ENCODE data around the gene EIF2AK3.

The EIF2AK3 gene

DNA sequence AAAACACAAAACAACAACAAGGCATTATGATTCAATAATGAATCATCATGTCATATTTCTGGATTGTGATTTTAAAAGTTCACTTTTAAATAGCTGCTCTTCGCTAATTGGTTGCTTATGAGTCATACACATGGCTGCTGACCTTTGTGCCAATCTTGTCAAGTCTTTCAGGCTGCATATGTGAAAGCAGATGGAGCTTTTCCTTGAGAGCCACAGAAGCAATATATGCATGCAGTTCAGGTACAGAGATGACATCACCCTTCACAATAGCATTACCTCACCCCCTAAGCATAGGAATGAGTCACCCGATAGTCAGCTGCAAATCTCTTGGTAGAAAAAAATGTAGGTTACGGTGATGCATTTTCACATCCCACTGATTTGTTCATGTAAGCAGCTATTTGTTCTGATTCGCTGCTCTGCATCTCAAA is 27.2 kb downstream of the EIF2AK3 start (continued):
- TF ChIP-seq ZEB2 (tag by site-specific recombination; IDR thresholded peaks at IDR 0.05), result peak; percentile 96
- TF ChIP-seq, protein P1, sequence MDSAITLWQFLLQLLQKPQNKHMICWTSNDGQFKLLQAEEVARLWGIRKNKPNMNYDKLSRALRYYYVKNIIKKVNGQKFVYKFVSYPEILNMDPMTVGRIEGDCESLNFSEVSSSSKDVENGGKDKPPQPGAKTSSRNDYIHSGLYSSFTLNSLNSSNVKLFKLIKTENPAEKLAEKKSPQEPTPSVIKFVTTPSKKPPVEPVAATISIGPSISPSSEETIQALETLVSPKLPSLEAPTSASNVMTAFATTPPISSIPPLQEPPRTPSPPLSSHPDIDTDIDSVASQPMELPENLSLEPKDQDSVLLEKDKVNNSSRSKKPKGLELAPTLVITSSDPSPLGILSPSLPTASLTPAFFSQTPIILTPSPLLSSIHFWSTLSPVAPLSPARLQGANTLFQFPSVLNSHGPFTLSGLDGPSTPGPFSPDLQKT (IDR thresholded peaks at IDR 0.05; ENCODE audit: borderline replicate concordance, low read depth, low read length), result no peak
- TF ChIP-seq ZNF626 (tag by site-specific recombination; IDR thresholded peaks at IDR 0.05), result no peak
- no peak for TF ChIP-seq ZNF830 (tag by site-specific recombination; IDR thresholded peaks at IDR 0.05; ENCODE audit: low read depth)
- TF ChIP-seq ZNF302 (tag by site-specific recombination; IDR thresholded peaks at IDR 0.05; ENCODE audit: low read depth), result no peak
- TF ChIP-seq, protein P2, sequence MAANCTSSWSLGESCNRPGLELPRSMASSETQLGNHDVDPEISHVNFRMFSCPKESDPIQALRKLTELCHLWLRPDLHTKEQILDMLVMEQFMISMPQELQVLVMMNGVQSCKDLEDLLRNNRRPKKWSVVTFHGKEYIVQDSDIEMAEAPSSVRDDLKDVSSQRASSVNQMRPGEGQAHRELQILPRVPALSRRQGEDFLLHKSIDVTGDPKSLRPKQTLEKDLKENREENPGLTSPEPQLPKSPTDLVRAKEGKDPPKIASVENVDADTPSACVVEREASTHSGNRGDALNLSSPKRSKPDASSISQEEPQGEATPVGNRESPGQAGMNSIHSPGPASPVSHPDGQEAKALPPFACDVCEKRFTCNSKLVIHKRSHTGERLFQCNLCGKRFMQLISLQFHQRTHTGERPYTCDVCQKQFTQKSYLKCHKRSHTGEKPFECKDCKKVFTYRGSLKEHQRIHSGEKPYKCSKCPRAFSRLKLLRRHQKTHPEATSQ (tag by site-specific recombination; IDR thresholded peaks at IDR 0.05), result no peak
- TF ChIP-seq SP7 (tag by site-specific recombination; IDR thresholded peaks at IDR 0.05), result peak; percentile 90
- no peak; the same call in 1 of the 2 replicates for TF ChIP-seq GLIS1 (tag by site-specific recombination; IDR thresholded peaks at IDR 0.05)
- TF ChIP-seq ZNF354C (tag by site-specific recombination; IDR thresholded peaks at IDR 0.05; ENCODE audit: borderline replicate concordance, low read depth), result no peak
- no peak for TF ChIP-seq BCL11A (tag by site-specific recombination; IDR thresholded peaks at IDR 0.05; ENCODE audit: low read depth)
- no peak for TF ChIP-seq ZNF621 (tag by site-specific recombination; IDR thresholded peaks at IDR 0.05)
- no peak for TF ChIP-seq ZNF837 (tag by site-specific recombination; IDR thresholded peaks at IDR 0.05)
- no peak for TF ChIP-seq ZNF19 (tag by site-specific recombination; IDR thresholded peaks at IDR 0.05; ENCODE audit: low read depth)
- TF ChIP-seq ZNF571 (tag by site-specific recombination; IDR thresholded peaks at IDR 0.05), result no peak
- no peak for TF ChIP-seq ZNF423 (tag by site-specific recombination; IDR thresholded peaks at IDR 0.05)
- TF ChIP-seq TRIM28 (IDR thresholded peaks at IDR 0.05; ENCODE audit: borderline replicate concordance, low read length), result peak; percentile 69; the same call in 1 of the 2 replicates
- peak; percentile 90 for TF ChIP-seq ZBTB21 (tag by site-specific recombination; IDR thresholded peaks at IDR 0.05)
- TF ChIP-seq, protein P3, sequence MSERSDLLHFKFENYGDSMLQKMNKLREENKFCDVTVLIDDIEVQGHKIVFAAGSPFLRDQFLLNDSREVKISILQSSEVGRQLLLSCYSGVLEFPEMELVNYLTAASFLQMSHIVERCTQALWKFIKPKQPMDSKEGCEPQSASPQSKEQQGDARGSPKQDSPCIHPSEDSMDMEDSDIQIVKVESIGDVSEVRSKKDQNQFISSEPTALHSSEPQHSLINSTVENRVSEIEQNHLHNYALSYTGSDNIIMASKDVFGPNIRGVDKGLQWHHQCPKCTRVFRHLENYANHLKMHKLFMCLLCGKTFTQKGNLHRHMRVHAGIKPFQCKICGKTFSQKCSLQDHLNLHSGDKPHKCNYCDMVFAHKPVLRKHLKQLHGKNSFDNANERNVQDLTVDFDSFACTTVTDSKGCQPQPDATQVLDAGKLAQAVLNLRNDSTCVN (tag by site-specific recombination; optimal IDR thresholded peaks at IDR 0.05), result no peak
- no peak for TF ChIP-seq WT1 (tag by site-specific recombination; IDR thresholded peaks at IDR 0.05)
- TF ChIP-seq, protein P4, sequence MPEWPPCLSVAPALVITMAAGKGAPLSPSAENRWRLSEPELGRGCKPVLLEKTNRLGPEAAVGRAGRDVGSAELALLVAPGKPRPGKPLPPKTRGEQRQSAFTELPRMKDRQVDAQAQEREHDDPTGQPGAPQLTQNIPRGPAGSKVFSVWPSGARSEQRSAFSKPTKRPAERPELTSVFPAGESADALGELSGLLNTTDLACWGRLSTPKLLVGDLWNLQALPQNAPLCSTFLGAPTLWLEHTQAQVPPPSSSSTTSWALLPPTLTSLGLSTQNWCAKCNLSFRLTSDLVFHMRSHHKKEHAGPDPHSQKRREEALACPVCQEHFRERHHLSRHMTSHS (tag by site-specific recombination; IDR thresholded peaks at IDR 0.05), result no peak
- TF ChIP-seq, protein P5, sequence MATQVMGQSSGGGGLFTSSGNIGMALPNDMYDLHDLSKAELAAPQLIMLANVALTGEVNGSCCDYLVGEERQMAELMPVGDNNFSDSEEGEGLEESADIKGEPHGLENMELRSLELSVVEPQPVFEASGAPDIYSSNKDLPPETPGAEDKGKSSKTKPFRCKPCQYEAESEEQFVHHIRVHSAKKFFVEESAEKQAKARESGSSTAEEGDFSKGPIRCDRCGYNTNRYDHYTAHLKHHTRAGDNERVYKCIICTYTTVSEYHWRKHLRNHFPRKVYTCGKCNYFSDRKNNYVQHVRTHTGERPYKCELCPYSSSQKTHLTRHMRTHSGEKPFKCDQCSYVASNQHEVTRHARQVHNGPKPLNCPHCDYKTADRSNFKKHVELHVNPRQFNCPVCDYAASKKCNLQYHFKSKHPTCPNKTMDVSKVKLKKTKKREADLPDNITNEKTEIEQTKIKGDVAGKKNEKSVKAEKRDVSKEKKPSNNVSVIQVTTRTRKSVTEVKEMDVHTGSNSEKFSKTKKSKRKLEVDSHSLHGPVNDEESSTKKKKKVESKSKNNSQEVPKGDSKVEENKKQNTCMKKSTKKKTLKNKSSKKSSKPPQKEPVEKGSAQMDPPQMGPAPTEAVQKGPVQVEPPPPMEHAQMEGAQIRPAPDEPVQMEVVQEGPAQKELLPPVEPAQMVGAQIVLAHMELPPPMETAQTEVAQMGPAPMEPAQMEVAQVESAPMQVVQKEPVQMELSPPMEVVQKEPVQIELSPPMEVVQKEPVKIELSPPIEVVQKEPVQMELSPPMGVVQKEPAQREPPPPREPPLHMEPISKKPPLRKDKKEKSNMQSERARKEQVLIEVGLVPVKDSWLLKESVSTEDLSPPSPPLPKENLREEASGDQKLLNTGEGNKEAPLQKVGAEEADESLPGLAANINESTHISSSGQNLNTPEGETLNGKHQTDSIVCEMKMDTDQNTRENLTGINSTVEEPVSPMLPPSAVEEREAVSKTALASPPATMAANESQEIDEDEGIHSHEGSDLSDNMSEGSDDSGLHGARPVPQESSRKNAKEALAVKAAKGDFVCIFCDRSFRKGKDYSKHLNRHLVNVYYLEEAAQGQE (tag by site-specific recombination; IDR thresholded peaks at IDR 0.05), result 0 out of 2 replicates have a peak, but pooled peaks have one; percentile 18
- no peak for TF ChIP-seq ZNF146 (tag by site-specific recombination; IDR thresholded peaks at IDR 0.05)
- TF ChIP-seq, protein P6, sequence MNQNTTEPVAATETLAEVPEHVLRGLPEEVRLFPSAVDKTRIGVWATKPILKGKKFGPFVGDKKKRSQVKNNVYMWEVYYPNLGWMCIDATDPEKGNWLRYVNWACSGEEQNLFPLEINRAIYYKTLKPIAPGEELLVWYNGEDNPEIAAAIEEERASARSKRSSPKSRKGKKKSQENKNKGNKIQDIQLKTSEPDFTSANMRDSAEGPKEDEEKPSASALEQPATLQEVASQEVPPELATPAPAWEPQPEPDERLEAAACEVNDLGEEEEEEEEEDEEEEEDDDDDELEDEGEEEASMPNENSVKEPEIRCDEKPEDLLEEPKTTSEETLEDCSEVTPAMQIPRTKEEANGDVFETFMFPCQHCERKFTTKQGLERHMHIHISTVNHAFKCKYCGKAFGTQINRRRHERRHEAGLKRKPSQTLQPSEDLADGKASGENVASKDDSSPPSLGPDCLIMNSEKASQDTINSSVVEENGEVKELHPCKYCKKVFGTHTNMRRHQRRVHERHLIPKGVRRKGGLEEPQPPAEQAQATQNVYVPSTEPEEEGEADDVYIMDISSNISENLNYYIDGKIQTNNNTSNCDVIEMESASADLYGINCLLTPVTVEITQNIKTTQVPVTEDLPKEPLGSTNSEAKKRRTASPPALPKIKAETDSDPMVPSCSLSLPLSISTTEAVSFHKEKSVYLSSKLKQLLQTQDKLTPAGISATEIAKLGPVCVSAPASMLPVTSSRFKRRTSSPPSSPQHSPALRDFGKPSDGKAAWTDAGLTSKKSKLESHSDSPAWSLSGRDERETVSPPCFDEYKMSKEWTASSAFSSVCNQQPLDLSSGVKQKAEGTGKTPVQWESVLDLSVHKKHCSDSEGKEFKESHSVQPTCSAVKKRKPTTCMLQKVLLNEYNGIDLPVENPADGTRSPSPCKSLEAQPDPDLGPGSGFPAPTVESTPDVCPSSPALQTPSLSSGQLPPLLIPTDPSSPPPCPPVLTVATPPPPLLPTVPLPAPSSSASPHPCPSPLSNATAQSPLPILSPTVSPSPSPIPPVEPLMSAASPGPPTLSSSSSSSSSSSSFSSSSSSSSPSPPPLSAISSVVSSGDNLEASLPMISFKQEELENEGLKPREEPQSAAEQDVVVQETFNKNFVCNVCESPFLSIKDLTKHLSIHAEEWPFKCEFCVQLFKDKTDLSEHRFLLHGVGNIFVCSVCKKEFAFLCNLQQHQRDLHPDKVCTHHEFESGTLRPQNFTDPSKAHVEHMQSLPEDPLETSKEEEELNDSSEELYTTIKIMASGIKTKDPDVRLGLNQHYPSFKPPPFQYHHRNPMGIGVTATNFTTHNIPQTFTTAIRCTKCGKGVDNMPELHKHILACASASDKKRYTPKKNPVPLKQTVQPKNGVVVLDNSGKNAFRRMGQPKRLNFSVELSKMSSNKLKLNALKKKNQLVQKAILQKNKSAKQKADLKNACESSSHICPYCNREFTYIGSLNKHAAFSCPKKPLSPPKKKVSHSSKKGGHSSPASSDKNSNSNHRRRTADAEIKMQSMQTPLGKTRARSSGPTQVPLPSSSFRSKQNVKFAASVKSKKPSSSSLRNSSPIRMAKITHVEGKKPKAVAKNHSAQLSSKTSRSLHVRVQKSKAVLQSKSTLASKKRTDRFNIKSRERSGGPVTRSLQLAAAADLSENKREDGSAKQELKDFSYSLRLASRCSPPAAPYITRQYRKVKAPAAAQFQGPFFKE (tag by site-specific recombination; IDR thresholded peaks at IDR 0.05; ENCODE audit: borderline replicate concordance), result no peak
- TF ChIP-seq, protein P7, sequence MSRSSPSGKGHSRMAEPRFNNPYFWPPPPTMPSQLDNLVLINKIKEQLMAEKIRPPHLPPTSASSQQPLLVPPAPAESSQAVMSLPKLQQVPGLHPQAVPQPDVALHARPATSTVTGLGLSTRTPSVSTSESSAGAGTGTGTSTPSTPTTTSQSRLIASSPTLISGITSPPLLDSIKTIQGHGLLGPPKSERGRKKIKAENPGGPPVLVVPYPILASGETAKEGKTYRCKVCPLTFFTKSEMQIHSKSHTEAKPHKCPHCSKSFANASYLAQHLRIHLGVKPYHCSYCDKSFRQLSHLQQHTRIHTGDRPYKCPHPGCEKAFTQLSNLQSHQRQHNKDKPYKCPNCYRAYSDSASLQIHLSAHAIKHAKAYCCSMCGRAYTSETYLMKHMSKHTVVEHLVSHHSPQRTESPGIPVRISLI (tag by site-specific recombination; IDR thresholded peaks at IDR 0.05), result peak; percentile 98
